OCI-LY3 (cell line): ENCODE results near the gene CFAP221.

Experiments used
- CTCF ChIP-seq: fragments of 200-600, 300-600 bp; sonication (generic); IDR thresholded peaks from 2 replicates; pipeline ENCODE4 v1.5.1; 2014; ENCODE audit warnings: antibody characterized with exemption, low read length, low read depth
- EZH2phosphoT487 ChIP-seq: fragments of 200-600 bp; shearing (Covaris generic); IDR thresholded peaks from 2 replicates; pipeline ENCODE4 v1.6.1; 2018; ENCODE audit warnings: antibody characterized with exemption, mixed run types, low read depth

GRCh38 chr2:119637371-119637770 lies 93.1 kb downstream of the CFAP221 start:
- TF ChIP-seq CTCF (no peak), EZH2phosphoT487 (no peak)
